ENCODE results near the gene TRPV2.

DNA sequence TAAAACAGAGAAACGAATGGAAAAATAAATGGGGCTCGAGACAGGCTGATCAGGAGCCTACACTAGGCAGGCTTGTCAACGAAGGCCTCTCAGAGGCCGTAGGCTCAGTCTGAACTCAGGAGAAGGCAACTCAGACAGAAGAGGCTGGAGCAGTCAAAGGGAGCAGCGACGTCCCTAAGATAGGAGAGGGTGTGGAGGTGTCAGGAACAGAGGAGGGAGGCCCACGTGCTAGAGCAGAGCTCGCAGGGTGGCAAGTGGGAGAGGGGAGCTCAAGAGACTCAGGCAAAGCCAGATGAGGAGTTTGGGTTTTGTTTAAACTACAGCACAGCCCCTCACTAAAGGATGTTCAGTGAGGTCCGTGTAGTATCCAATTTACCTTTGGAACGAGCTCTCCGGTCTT, 43.9 kb downstream of the TRPV2 start:
- TF ChIP-seq GLIS3 (CRISPR knock-in tag; IDR thresholded peaks at IDR 0.05) (no peak), TOX (CRISPR knock-in tag; IDR thresholded peaks at IDR 0.05; ENCODE audit: borderline replicate concordance) (no peak), ISL1 (CRISPR knock-in tag; IDR thresholded peaks at IDR 0.05) (no peak), ZFP30 (CRISPR knock-in tag; IDR thresholded peaks at IDR 0.05) (no peak), ARNTL (CRISPR knock-in tag; IDR thresholded peaks at IDR 0.05; ENCODE audit: borderline replicate concordance, low read depth) (no peak)
- TF ChIP-seq, protein P1, sequence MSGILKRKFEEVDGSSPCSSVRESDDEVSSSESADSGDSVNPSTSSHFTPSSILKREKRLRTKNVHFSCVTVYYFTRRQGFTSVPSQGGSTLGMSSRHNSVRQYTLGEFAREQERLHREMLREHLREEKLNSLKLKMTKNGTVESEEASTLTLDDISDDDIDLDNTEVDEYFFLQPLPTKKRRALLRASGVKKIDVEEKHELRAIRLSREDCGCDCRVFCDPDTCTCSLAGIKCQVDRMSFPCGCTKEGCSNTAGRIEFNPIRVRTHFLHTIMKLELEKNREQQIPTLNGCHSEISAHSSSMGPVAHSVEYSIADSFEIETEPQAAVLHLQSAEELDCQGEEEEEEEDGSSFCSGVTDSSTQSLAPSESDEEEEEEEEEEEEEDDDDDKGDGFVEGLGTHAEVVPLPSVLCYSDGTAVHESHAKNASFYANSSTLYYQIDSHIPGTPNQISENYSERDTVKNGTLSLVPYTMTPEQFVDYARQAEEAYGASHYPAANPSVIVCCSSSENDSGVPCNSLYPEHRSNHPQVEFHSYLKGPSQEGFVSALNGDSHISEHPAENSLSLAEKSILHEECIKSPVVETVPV (CRISPR knock-in tag; IDR thresholded peaks at IDR 0.05), result no peak
- TF ChIP-seq, protein P2, sequence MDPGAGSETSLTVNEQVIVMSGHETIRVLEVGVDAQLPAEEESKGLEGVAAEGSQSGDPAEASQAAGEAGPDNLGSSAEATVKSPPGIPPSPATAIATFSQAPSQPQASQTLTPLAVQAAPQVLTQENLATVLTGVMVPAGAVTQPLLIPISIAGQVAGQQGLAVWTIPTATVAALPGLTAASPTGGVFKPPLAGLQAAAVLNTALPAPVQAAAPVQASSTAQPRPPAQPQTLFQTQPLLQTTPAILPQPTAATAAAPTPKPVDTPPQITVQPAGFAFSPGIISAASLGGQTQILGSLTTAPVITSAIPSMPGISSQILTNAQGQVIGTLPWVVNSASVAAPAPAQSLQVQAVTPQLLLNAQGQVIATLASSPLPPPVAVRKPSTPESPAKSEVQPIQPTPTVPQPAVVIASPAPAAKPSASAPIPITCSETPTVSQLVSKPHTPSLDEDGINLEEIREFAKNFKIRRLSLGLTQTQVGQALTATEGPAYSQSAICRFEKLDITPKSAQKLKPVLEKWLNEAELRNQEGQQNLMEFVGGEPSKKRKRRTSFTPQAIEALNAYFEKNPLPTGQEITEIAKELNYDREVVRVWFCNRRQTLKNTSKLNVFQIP (CRISPR knock-in tag; IDR thresholded peaks at IDR 0.05; ENCODE audit: borderline replicate concordance, low read depth), result no peak
- TF ChIP-seq, protein P3, sequence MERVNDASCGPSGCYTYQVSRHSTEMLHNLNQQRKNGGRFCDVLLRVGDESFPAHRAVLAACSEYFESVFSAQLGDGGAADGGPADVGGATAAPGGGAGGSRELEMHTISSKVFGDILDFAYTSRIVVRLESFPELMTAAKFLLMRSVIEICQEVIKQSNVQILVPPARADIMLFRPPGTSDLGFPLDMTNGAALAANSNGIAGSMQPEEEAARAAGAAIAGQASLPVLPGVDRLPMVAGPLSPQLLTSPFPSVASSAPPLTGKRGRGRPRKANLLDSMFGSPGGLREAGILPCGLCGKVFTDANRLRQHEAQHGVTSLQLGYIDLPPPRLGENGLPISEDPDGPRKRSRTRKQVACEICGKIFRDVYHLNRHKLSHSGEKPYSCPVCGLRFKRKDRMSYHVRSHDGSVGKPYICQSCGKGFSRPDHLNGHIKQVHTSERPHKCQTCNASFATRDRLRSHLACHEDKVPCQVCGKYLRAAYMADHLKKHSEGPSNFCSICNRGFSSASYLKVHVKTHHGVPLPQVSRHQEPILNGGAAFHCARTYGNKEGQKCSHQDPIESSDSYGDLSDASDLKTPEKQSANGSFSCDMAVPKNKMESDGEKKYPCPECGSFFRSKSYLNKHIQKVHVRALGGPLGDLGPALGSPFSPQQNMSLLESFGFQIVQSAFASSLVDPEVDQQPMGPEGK (CRISPR knock-in tag; IDR thresholded peaks at IDR 0.05; ENCODE audit: borderline replicate concordance), result no peak
